Measurements from ENCODE around the gene TTLL7.
"Not testable (repeated sequence)": the region's sequence is repeated elsewhere in the genome, so short reads cannot be mapped to it uniquely, and the experiment has no call there.

DNA sequence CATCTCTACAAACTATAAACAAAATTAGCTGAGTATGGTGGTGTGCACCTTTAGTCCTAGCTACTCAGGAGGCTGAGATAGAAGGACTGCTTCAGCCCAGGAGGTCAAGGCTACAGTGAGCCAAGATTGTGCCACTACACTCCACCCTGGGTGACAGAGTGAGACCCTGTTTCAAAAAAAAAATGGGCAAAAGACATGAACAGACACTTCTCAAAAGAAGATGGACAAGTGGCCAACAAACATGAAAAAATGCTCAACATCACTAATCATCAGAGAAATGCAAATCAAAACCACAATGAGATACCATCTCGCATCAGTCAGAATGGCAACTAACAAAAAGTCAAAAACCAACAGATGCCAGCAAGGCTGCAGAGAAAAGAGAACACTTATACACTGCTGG lies 15.0 kb downstream of the TTLL7 start:
- TF ChIP-seq, protein P1, sequence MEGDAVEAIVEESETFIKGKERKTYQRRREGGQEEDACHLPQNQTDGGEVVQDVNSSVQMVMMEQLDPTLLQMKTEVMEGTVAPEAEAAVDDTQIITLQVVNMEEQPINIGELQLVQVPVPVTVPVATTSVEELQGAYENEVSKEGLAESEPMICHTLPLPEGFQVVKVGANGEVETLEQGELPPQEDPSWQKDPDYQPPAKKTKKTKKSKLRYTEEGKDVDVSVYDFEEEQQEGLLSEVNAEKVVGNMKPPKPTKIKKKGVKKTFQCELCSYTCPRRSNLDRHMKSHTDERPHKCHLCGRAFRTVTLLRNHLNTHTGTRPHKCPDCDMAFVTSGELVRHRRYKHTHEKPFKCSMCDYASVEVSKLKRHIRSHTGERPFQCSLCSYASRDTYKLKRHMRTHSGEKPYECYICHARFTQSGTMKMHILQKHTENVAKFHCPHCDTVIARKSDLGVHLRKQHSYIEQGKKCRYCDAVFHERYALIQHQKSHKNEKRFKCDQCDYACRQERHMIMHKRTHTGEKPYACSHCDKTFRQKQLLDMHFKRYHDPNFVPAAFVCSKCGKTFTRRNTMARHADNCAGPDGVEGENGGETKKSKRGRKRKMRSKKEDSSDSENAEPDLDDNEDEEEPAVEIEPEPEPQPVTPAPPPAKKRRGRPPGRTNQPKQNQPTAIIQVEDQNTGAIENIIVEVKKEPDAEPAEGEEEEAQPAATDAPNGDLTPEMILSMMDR (IDR thresholded peaks at IDR 0.05), result not testable (repeated sequence)
- not testable (repeated sequence) for TF ChIP-seq POLR2A (IDR thresholded peaks at IDR 0.05)

Data from vagina (tissue), 2 donors.